GM10248 (cell line): ENCODE results near the gene FAM219B.
"Not testable (repeated sequence)": the region's sequence is repeated elsewhere in the genome, so short reads cannot be mapped to it uniquely, and the experiment has no call there.

ENCODE experiments used
- CTCF ChIA-PET: fragments of 300-600 bp; sonication (Branson Sonifier 250); formaldehyde crosslinking; extraction: SDS; loops from one replicate; lab custom pipeline; 2021; ENCODE audit warnings: antibody characterized with exemption; lab: Yijun Ruan, JAX
- POLR2A ChIA-PET: fragments of 350-650 bp; sonication (Branson Sonifier 250); formaldehyde crosslinking; extraction: SDS; loops from one replicate; lab custom pipeline; 2020; ENCODE audit warnings: antibody characterized with exemption; lab: Yijun Ruan, JAX
- DNase-seq: peaks from one replicate; pipeline ENCODE4 v3.0.0; 2012; ENCODE audit errors: extremely low spot score
- CTCF ChIP-seq: IDR thresholded peaks from 2 replicates; pipeline ENCODE4 v1.5.1; 2012; ENCODE audit warnings: mild to moderate bottlenecking, low read depth; ENCODE audit errors: extremely low read depth, missing control alignments, control extremely low read depth

FAM219B gene

GRCh38 chr15:74924525-74924924 is 17.9 kb upstream of the FAM219B start:
- ChIA-PET POLR2A (no interaction called here), CTCF (interaction anchor here (2.3 kb wide), 1 partner anchor 23 kb away, joined by 14 read pairs; no protein-coding TSS in a partner anchor)
- no peak for TF ChIP-seq CTCF
- no peak for DNase-seq

- DNase-seq = no peak
- TF ChIP-seq CTCF = no peak
- CTCF ChIA-PET = interaction anchor here (0.8 to 6.7 kb wide), 7 partner anchors 10 to 285 kb away, joined by 3 to 47 read pairs (median 4); partner anchors contain the start of gene FAM219B
- POLR2A ChIA-PET = no interaction called here
Measured at GRCh38 chr15:74920456-74920855, 13.8 kb upstream of the FAM219B start.

- no peak for DNase-seq
- ChIA-PET CTCF (interaction anchor here (1.0 to 6.7 kb wide), 8 partner anchors 9 to 286 kb away, joined by 3 to 47 read pairs (median 4); partner anchors contain the start of gene FAM219B), POLR2A (no interaction called here)
Measured at GRCh38 chr15:74917676-74918075, 11.0 kb upstream of the FAM219B start.

GRCh38 chr15:74913799-74914198 is 7.1 kb upstream of the FAM219B start:
- DNase-seq, POLR2A ChIA-PET: not testable (repeated sequence)
- CTCF ChIA-PET = interaction anchor here (6.0 kb wide), 1 partner anchor 11 kb away, joined by 53 read pairs; no protein-coding TSS in a partner anchor

More at GRCh38 chr15:74917676-74918075, 11.0 kb upstream of the FAM219B start:
- TF ChIP-seq CTCF = no peak

GRCh38 chr15:74913041-74913440 is 6.4 kb upstream of the FAM219B start:
- CTCF ChIA-PET = interaction anchor here (1.5 to 6.0 kb wide), 2 partner anchors 11 to 16 kb away, joined by 3 to 53 read pairs; no protein-coding TSS in a partner anchor
- no peak for TF ChIP-seq CTCF
- no peak for DNase-seq
- POLR2A ChIA-PET = no interaction called here

- CTCF ChIA-PET = interaction anchor here (0.8 to 3.0 kb wide), 4 partner anchors 8 to 51 kb away, joined by 3 to 9 read pairs (median 6); no protein-coding TSS in a partner anchor
- POLR2A ChIA-PET = no interaction called here
- DNase-seq = no peak
- no peak for TF ChIP-seq CTCF
Measured at GRCh38 chr15:74908635-74909034, 2.0 kb upstream of the FAM219B start.

GRCh38 chr15:74907163-74907870 is 666 bp upstream of the FAM219B start:
- no peak for TF ChIP-seq CTCF
- ChIA-PET POLR2A (interaction anchor here (0.6 to 0.7 kb wide), 3 partner anchors 11 to 126 kb away, joined by 3 to 10 read pairs (median 5); no protein-coding TSS in a partner anchor), CTCF (interaction anchor here (0.7 to 3.0 kb wide), 11 partner anchors 10 to 297 kb away, joined by 3 to 16 read pairs (median 5); partner anchors contain the start of gene ULK3)
- no peak for DNase-seq
